HepG2 (cell line): ENCODE results near the gene CHADL. TPM values are rescaled to one million over a fixed set of nuclear protein-coding genes. Genes with fewer than 3 reads are reported as not detected.

Source experiments
- ATAC-seq: fragments of 200-7000 bp; cut with Tn5 transposase; 3 replicates; pipeline ENCODE4 v1.9.1; 2020; ENCODE audit warnings: mild to moderate bottlenecking, moderate library complexity
- BruUV-seq: library from RNA; stranded (reverse); fragments of 400-500 nt; replicated peaks from 2 replicates; lab custom pipeline; 2021; lab: Mats Ljungman, UMichigan
- CTCF ChIA-PET: fragments of 300-600 bp; formaldehyde crosslinking; extraction: SDS; loops from one replicate; lab custom pipeline; 2021; ENCODE audit warnings: low total read pairs, inconsistent platforms, low intra/inter-chr PET ratio; lab: Yijun Ruan, JAX
- POLR2A ChIA-PET: fragments of 350-600 bp; sonication (Branson Sonifier 250); formaldehyde crosslinking; loops from one replicate; lab custom pipeline; 2020; ENCODE audit warnings: antibody characterized with exemption, inconsistent platforms; lab: Yijun Ruan, JAX
- DNase-seq: peaks from one replicate; pipeline ENCODE4 v3.0.0-alpha.2; 2015; ENCODE audit warnings: low spot score
- FAIRE-seq: peaks from 3 replicates; lab custom pipeline; 2011; peaks lifted over from hg19 to GRCh38; lab: Jason Lieb, UNC
- H2AFZ ChIP-seq: one replicate; pipeline ENCODE4 v1.6.1; 2011; ENCODE audit warnings: low read length, inconsistent platforms
- H3K27ac ChIP-seq: fragments of 300-600 bp; 3 replicates; pipeline ENCODE4 v1.8.0; 2011; ENCODE audit warnings: mixed run types, mild to moderate bottlenecking, mixed read lengths, low read length, inconsistent platforms; ENCODE audit not compliant: insufficient read depth; ENCODE audit errors: extremely low read length
- H3K27me3 ChIP-seq, 2 experiments: fragments of 200-600 bp in 1 of 2; 2 replicates in 1 of 2; 3 replicates in 1 of 2; pipeline versions ENCODE4 v1.6.0 to v1.8.0; 2011; ENCODE audit warnings: low read length in 2 of 2, mild to moderate bottlenecking in 2 of 2, moderate library complexity in 2 of 2, inconsistent platforms in 1 of 2; ENCODE audit not compliant: insufficient read depth in 2 of 2, control insufficient read depth in 1 of 2
- H3K36me3 ChIP-seq, 2 experiments: fragments of 200-600 bp in 1 of 2; replicated peaks in 1 of 2; 2 replicates in 1 of 2; 3 replicates in 1 of 2; pipeline versions ENCODE4 v1.5.1 to v1.8.0; 2011; ENCODE audit warnings: low read length in 2 of 2, inconsistent platforms in 1 of 2; ENCODE audit not compliant: insufficient read depth in 2 of 2, control insufficient read depth in 1 of 2
- H3K4me1 ChIP-seq: 2 replicates; pipeline ENCODE4 v1.5.1; 2012; ENCODE audit warnings: low read length, inconsistent platforms; ENCODE audit not compliant: insufficient read depth
- H3K4me2 ChIP-seq: 2 replicates; pipeline ENCODE4 v1.6.0; 2011; ENCODE audit warnings: low read depth, low read length, inconsistent platforms
- H3K4me3 ChIP-seq, 3 experiments: fragments of 200-600 bp in 1 of 3; sonication (generic), shearing (Covaris generic) in 1 of 3; replicated peaks in 1 of 3; 2 replicates each; pipeline ENCODE4 v1.5.1; 2011 to 2016; ENCODE audit warnings: low read length in 3 of 3, inconsistent platforms in 2 of 3, low read depth in 2 of 3, mild to moderate bottlenecking in 2 of 3, control low read depth in 1 of 3, mixed read lengths in 1 of 3; ENCODE audit not compliant: insufficient read depth in 1 of 3
- H3K79me2 ChIP-seq: one replicate; pipeline ENCODE4 v1.6.1; 2011; ENCODE audit warnings: low read length, inconsistent platforms; ENCODE audit not compliant: insufficient read depth
- H3K9ac ChIP-seq: 2 replicates; pipeline ENCODE4 v1.6.0; 2011; ENCODE audit warnings: mild to moderate bottlenecking, low read depth, low read length, inconsistent platforms; ENCODE audit not compliant: insufficient read depth
- H3K9me3 ChIP-seq: 2 replicates; pipeline ENCODE4 v1.5.1; 2012; ENCODE audit warnings: mild to moderate bottlenecking, low read length
- H4K20me1 ChIP-seq: 2 replicates; pipeline ENCODE4 v1.6.0; 2011; ENCODE audit warnings: inconsistent platforms, mild to moderate bottlenecking, low read length, moderate library complexity; ENCODE audit not compliant: insufficient read depth
- WGBS: methylation state at CpG from one replicate; pipeline ENCODE4 v1.1.6; 2017; ENCODE audit warnings: low lambda C conversion rate; 5-methylcytosine and 5-hydroxymethylcytosine counted together
- in situ Hi-C: cut with HindIII; loops from 2 replicates; pipeline ENCODE4 v1.10.0; 2017; ENCODE audit warnings: low pct_unique_long_range_greater_than_20kb; ENCODE audit not compliant: extremely low pct_ligation_motif_present
- intact Hi-C: fragments of 100-400 bp; cut with micrococcal nuclease; formaldehyde crosslinking; loops from one replicate; pipeline ENCODE4 v1.10.0; 2022; ENCODE audit not compliant: unreplicated experiment
- polyA plus RNA-seq, 8 experiments: library from polyadenylated mRNA; depleted of rRNA in 3 of 8; stranded (reverse) in 7 of 8; unstranded in 1 of 8; fragments of >200 nt; fragmentation: Illumina TruSeq in 4 of 8; extraction: Trizol in 4 of 8; gene quantifications; 2 replicates each; pipeline versions ENCODE4 v1.2.1 to v1.2.3, GENCODE V29; 2011 to 2016; ENCODE audit warnings: low read depth in 4 of 8, missing spikeins in 1 of 8, mixed read lengths in 1 of 8; ENCODE audit not compliant: insufficient read depth in 1 of 8
- total RNA-seq, 5 experiments: library from RNA; depleted of rRNA; stranded (reverse); fragments of >200 nt; fragmentation: Illumina TruSeq; extraction: Trizol; gene quantifications; 2 replicates each; pipeline ENCODE4 v1.2.3, GENCODE V29; 2016; ENCODE audit warnings: low read depth in 1 of 5
- TF ChIP-seq, protein P1 (sequence below): sonication (generic); formaldehyde crosslinking; IDR thresholded peaks from 2 replicates; pipeline ENCODE4 v1.4.0; 2020; ENCODE audit warnings: missing genetic modification reagents
- TF ChIP-seq, protein P2 (sequence below): sonication (generic); formaldehyde crosslinking; IDR thresholded peaks from 2 replicates; pipeline ENCODE4 v1.4.0; 2020; ENCODE audit warnings: mild to moderate bottlenecking, low read depth, missing genetic modification reagents
- TF ChIP-seq, protein P3 (sequence below): sonication (generic); formaldehyde crosslinking; conservative IDR thresholded peaks from 2 replicates; pipeline ENCODE4 v1.4.0; 2020; ENCODE audit warnings: missing genetic modification reagents

Gene CHADL
- total and polyA plus RNA-seq, 2 of the 13 experiments (the other 11 are each of a cell fraction or from before 2014, with no cell fraction given): 2.8 to 8.1 TPM

DNA sequence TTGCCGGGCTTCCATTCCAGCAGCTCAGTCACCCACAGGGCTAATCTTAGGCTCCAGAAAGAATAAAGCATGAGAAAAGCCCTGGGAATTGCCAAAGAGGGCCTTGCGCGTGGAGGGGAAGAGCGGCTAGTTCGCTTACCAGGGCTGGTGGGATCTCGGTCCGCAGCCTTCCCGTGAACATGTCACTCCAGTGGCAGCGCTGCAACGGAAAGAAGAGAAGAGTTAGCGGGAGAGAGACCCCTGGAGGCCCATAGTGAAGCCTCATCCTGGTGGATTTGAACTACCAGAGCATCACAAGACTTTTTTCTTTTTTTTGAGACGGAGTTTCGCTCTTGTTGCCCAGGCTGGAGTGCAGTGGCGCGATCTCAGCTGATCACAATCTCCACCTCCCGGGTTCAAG, 27.2 kb upstream of the CHADL start:
- intact Hi-C loops: no loop called here
- no TSS peak for BruUV-seq
- ChIA-PET POLR2A (no interaction called here), CTCF (no interaction called here)
- H3K4me2 ChIP-seq: no peak overlapping the region
- ATAC-seq (no peak), DNase-seq (no peak), FAIRE-seq (no peak)
- no peaks in the 10 kb centered on the region for H3K4me1 ChIP-seq
- peaks cover 43 to 80% of the 10 kb centered on the region in 2 experiments for H3K36me3 ChIP-seq
- in situ Hi-C loops: no loop called here
- no peak overlapping the region for H3K4me3 ChIP-seq
- H3K27me3 ChIP-seq: no peaks in the 10 kb centered on the region
- no peaks in the 10 kb centered on the region for H4K20me1 ChIP-seq
- no peak overlapping the region for H2AFZ ChIP-seq
- no peak overlapping the region for H3K27ac ChIP-seq
- TF ChIP-seq, protein P1, sequence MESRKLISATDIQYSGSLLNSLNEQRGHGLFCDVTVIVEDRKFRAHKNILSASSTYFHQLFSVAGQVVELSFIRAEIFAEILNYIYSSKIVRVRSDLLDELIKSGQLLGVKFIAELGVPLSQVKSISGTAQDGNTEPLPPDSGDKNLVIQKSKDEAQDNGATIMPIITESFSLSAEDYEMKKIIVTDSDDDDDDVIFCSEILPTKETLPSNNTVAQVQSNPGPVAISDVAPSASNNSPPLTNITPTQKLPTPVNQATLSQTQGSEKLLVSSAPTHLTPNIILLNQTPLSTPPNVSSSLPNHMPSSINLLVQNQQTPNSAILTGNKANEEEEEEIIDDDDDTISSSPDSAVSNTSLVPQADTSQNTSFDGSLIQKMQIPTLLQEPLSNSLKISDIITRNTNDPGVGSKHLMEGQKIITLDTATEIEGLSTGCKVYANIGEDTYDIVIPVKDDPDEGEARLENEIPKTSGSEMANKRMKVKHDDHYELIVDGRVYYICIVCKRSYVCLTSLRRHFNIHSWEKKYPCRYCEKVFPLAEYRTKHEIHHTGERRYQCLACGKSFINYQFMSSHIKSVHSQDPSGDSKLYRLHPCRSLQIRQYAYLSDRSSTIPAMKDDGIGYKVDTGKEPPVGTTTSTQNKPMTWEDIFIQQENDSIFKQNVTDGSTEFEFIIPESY (CRISPR knock-in tag): 0 out of 2 replicates have a peak, but pooled peaks have one; percentile 28
- TF ChIP-seq, protein P2, sequence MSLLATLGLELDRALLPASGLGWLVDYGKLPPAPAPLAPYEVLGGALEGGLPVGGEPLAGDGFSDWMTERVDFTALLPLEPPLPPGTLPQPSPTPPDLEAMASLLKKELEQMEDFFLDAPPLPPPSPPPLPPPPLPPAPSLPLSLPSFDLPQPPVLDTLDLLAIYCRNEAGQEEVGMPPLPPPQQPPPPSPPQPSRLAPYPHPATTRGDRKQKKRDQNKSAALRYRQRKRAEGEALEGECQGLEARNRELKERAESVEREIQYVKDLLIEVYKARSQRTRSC (CRISPR knock-in tag): no peak
- TF ChIP-seq, protein P3, sequence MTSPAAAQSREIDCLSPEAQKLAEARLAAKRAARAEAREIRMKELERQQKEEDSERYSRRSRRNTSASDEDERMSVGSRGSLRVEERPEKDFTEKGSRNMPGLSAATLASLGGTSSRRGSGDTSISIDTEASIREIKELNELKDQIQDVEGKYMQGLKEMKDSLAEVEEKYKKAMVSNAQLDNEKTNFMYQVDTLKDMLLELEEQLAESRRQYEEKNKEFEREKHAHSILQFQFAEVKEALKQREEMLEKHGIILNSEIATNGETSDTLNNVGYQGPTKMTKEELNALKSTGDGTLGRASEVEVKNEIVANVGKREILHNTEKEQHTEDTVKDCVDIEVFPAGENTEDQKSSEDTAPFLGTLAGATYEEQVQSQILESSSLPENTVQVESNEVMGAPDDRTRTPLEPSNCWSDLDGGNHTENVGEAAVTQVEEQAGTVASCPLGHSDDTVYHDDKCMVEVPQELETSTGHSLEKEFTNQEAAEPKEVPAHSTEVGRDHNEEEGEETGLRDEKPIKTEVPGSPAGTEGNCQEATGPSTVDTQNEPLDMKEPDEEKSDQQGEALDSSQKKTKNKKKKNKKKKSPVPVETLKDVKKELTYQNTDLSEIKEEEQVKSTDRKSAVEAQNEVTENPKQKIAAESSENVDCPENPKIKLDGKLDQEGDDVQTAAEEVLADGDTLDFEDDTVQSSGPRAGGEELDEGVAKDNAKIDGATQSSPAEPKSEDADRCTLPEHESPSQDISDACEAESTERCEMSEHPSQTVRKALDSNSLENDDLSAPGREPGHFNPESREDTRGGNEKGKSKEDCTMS: no peak
- no peak overlapping the region for H3K9ac ChIP-seq
- WGBS: 97% methylated on average over 16 of the region's 16 CpGs
- H3K9me3 ChIP-seq: no peaks in the 10 kb centered on the region
- no peaks in the 10 kb centered on the region for H3K79me2 ChIP-seq
